ENCODE data around the gene ATP11A.

ATP11A gene

GRCh38 chr13:112893207-112893569 lies 203.3 kb downstream of the ATP11A start:
- no peaks in the 10 kb centered on the region for H3K9me3 ChIP-seq (ENCODE audit: control insufficient read depth, low read length)
- H3K4me3 ChIP-seq (ENCODE audit: insufficient read depth, low read depth, low read length), result no peak overlapping the region
- WGBS, 2 experiments, result 25% methylated on average over 7 of the region's 7 CpGs
- peaks cover 4% of the 10 kb centered on the region for H3K27me3 ChIP-seq (ENCODE audit: control insufficient read depth, insufficient read depth, low read length, poor library complexity, severe bottlenecking)
- H3K36me3 ChIP-seq (ENCODE audit: control insufficient read depth, insufficient read depth, low read length), result no peaks in the 10 kb centered on the region
- peaks cover 48% of the 10 kb centered on the region for H3K4me1 ChIP-seq (ENCODE audit: control insufficient read depth, insufficient read depth, low read length)
- H3K27ac ChIP-seq (ENCODE audit: insufficient read depth, low read depth, low read length, poor library complexity, severe bottlenecking), result peak overlapping the region; percentile 97

DNA sequence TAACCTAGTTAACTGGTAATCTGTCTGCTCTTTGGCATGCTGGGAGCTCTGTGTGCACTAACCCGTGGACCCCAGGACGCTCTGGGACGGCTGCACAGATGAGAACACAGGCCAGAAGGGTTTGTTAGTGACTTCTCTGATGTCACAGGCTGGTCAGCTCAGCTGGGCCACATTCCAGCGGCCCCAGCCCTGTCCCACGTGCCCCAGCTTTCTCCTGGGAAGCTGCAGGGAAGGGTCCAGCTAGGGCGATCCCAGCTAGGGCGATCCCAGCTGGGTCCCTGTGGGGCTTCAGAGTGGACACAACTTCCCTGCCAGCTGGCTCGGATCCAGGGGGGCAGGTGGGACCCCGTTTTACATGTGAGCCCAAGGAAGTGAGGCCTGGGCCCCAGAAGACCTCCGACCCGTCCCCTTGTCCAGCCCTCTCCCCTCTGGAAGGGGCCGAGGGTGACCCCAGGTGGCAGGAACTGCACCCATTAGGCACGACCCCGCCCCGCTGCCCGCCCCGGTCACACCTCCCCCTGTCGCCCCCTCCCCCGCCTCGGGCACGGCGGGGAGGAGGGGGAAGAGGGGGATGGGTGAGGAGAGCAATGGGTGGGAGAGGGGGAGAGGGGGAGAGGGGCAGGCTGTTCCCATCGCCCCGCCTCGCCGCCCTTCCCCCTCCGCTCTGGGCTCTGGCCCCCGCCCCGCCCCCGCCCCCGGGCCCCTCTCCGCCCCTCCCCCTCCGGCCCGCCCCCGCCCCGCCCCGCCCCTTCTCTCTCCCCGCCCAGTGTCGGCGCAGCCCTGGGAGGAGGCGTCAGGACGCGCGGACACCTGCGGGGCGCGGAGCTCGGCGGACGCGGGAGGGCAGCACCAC lies 204.0 kb downstream of the ATP11A start:
- Histone ChIP-seq H3K9me3 (ENCODE audit: control insufficient read depth, low read length) (no peaks in the 10 kb centered on the region), H3K27ac (ENCODE audit: insufficient read depth, low read depth, low read length, poor library complexity, severe bottlenecking) (peak overlapping the region; percentile 97), H3K4me3 (ENCODE audit: insufficient read depth, low read depth, low read length) (peak overlapping the region; percentile 87), H3K27me3 (ENCODE audit: control insufficient read depth, insufficient read depth, low read length, poor library complexity, severe bottlenecking) (peaks cover 4% of the 10 kb centered on the region), H3K4me1 (ENCODE audit: control insufficient read depth, insufficient read depth, low read length) (peaks cover 48% of the 10 kb centered on the region), H3K36me3 (ENCODE audit: control insufficient read depth, insufficient read depth, low read length) (no peaks in the 10 kb centered on the region)
- WGBS, 2 experiments, result 2% methylated on average over 24 to 32 of the region's 51 CpGs

DNA sequence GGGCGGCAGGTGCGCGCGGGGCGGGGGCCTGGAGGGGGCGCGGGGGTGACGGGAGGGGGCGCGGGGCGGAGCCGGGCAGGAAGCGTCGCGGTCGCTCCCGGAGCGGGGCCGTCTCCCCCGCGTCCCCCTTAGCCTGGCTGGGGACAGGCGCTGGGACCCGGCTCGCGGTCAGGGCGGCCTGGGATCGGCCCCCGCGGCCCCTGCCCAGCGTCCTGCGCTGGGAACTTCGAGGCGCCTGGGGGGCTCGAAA lies 204.5 kb downstream of the ATP11A start:
- Histone ChIP-seq H3K4me3 (ENCODE audit: insufficient read depth, low read depth, low read length) (peak overlapping the region; percentile 87), H3K4me1 (ENCODE audit: control insufficient read depth, insufficient read depth, low read length) (peaks cover 48% of the 10 kb centered on the region), H3K9me3 (ENCODE audit: control insufficient read depth, low read length) (no peaks in the 10 kb centered on the region), H3K27me3 (ENCODE audit: control insufficient read depth, insufficient read depth, low read length, poor library complexity, severe bottlenecking) (peaks cover 4% of the 10 kb centered on the region), H3K36me3 (ENCODE audit: control insufficient read depth, insufficient read depth, low read length) (no peaks in the 10 kb centered on the region), H3K27ac (ENCODE audit: insufficient read depth, low read depth, low read length, poor library complexity, severe bottlenecking) (peak overlapping the region; percentile 36)
- 0% methylated on average over 34 of the region's 34 CpGs for WGBS, 2 experiments

DNA sequence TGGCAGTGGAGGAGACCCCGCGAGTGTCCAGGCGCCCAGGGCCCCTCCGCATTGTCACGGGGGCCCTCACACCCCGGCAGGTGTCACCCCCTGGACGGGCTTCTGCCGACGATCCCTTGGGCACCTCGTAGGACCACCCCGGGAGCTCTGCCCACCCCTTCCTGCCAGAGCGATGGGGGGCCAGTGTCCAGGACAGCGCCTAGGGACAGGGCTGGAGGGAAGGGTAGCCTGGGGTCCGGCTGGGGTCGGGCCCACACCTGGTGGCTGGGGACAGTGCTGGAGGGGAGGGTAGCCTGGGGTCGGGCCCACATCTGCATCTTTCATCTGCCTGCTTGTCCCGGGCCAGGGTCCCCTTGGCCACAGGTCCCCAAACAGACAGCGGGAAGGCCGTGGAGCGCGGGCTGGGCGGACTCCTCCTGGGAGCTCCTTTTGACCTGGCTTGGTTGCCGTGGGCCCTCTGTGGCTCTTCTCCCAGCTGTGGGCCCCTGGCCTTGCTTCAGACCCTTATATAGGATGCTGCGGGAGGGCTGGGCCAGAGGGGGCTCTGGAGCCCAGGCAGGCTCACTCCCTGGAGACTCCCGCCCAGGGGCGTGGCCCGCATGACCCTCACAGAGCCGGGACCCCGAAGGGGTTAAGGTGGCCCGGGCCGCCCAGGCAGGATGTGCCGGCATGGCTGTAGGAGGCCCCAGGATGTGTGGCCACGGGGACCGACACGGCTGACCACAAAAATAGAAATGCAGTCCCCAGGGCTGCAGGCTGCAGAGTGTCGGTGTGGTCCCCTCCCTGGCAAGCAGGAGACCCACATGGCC lies 205.0 kb downstream of the ATP11A start:
- Histone ChIP-seq H3K9me3 (ENCODE audit: control insufficient read depth, low read length) (no peaks in the 10 kb centered on the region), H3K27ac (ENCODE audit: insufficient read depth, low read depth, low read length, poor library complexity, severe bottlenecking) (peak overlapping the region; percentile 36), H3K36me3 (ENCODE audit: control insufficient read depth, insufficient read depth, low read length) (no peaks in the 10 kb centered on the region), H3K4me1 (ENCODE audit: control insufficient read depth, insufficient read depth, low read length) (peaks cover 48% of the 10 kb centered on the region), H3K27me3 (ENCODE audit: control insufficient read depth, insufficient read depth, low read length, poor library complexity, severe bottlenecking) (peaks cover 1% of the 10 kb centered on the region), H3K4me3 (ENCODE audit: insufficient read depth, low read depth, low read length) (peak overlapping the region; percentile 87)
- 3% methylated on average over 36 of the region's 36 CpGs for WGBS, 2 experiments

DNA sequence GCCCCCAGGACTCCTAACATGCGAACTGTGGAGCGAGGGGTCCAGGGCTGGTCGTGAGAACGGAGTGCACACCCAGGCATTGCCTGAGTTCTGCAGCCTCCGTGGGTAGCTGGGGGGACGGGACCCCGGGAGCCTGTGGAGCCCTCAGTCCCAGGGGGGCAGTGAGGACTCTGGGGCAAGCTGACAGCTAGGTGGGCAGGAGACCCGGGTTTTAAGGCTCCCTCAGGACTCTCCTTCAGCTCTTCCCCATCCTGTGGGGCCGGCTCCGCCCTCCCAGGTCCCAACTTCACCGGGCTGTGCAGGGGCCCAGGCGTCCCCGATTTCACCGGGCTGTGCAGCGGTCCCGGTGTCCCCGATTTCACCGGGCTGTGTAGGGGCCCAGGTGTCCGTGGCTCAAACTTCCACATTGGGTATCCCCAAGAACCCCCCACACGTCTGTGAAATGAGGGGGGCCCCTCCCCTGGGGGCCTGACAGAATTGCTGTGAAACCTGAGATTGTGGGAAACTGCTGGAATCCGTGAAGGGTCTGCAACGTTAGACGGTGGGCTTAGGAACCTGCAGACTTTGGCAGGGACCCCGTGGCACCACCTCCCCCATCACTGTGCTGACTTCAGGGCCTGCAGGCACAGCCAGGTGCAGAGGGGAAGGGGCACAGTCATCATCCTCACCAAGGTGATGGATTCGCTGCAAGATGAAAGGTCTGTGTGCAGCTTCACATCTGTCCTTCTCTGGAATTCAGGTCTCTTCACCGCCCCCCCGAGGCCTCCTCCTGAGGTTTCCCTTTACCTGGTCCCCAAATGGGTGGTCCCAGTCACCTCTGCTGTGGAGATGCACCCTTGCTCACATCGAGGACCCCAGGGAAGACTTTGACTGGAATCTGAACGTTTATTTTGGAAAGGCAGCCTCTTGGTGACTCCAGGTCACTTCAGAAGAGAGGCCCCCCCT lies 206.0 kb downstream of the ATP11A start:
- H3K9me3 ChIP-seq (ENCODE audit: control insufficient read depth, low read length), result no peaks in the 10 kb centered on the region
- peaks cover 47% of the 10 kb centered on the region for H3K4me1 ChIP-seq (ENCODE audit: control insufficient read depth, insufficient read depth, low read length)
- no peaks in the 10 kb centered on the region for H3K27me3 ChIP-seq (ENCODE audit: control insufficient read depth, insufficient read depth, low read length, poor library complexity, severe bottlenecking)
- H3K4me3 ChIP-seq (ENCODE audit: insufficient read depth, low read depth, low read length), result peak overlapping the region; percentile 87
- WGBS, 2 experiments, result 50 to 51% methylated on average over 29 of the region's 29 CpGs
- no peak overlapping the region for H3K27ac ChIP-seq (ENCODE audit: insufficient read depth, low read depth, low read length, poor library complexity, severe bottlenecking)
- H3K36me3 ChIP-seq (ENCODE audit: control insufficient read depth, insufficient read depth, low read length), result no peaks in the 10 kb centered on the region

- Histone ChIP-seq H3K4me1 (ENCODE audit: control insufficient read depth, insufficient read depth, low read length) (peaks cover 35% of the 10 kb centered on the region), H3K27ac (ENCODE audit: insufficient read depth, low read depth, low read length, poor library complexity, severe bottlenecking) (no peak overlapping the region), H3K4me3 (ENCODE audit: insufficient read depth, low read depth, low read length) (no peak overlapping the region), H3K36me3 (ENCODE audit: control insufficient read depth, insufficient read depth, low read length) (no peaks in the 10 kb centered on the region), H3K9me3 (ENCODE audit: control insufficient read depth, low read length) (no peaks in the 10 kb centered on the region), H3K27me3 (ENCODE audit: control insufficient read depth, insufficient read depth, low read length, poor library complexity, severe bottlenecking) (no peaks in the 10 kb centered on the region)
- 89% methylated on average over 27 of the region's 27 CpGs for WGBS, 2 experiments
These were observed 207.1 kb downstream of the ATP11A start for GRCh38 chr13:112896736-112897602.

DNA sequence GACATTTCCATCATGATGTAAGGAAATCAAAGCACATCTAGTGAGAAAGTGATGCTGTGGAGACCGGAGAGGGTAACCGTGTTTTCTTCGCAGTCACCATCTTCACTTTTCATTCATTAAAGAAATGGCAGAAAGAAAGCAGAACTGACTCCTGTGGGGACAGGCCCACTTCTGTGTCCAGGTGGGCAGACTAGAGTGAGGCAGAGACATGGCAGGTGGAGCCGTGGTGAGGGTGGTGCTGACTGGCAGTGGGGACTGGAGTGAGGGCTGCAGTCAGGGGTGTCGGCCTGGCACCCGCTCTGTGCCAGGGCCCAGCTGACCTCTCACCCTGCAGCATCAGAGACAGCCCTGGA lies 207.7 kb downstream of the ATP11A start:
- no peaks in the 10 kb centered on the region for H3K27me3 ChIP-seq (ENCODE audit: control insufficient read depth, insufficient read depth, low read length, poor library complexity, severe bottlenecking)
- 95 to 98% methylated on average over 6 of the region's 6 CpGs for WGBS, 2 experiments
- H3K27ac ChIP-seq (ENCODE audit: insufficient read depth, low read depth, low read length, poor library complexity, severe bottlenecking), result no peak overlapping the region

DNA sequence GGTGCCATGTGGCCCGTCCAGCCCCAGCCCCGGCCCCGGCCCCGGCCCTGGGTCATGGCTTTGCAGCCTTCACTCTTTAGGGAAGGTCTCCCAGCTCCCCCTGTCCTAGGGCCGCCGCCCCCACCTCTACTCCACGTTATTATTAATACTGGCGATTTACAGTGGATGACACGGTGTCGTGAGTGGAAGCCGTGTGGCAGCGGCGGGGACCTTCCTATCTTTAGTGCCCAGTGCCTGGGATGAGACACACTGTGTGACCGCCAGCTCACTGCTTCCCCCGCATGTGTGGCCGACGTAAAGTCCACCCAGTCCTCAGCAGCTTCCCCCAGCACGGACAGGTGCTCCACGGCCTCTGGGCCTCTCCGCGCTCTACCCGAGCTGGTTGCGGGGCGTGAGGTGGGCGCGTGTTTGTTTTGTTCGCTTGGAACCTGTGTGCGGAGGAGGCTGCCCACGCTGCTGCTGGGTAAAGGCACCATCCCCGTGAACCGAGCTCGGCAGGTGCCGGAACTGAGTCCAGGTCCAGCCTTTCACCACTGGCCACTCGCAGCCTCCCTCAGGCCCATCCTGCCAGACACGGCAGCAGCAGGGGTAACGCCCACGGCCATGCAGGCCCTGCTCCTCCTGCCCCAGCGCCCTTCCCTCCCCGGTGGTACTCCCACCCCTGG lies 208.2 kb downstream of the ATP11A start:
- Histone ChIP-seq H3K36me3 (ENCODE audit: control insufficient read depth, insufficient read depth, low read length) (peaks cover 5% of the 10 kb centered on the region), H3K9me3 (ENCODE audit: control insufficient read depth, low read length) (no peaks in the 10 kb centered on the region), H3K4me1 (ENCODE audit: control insufficient read depth, insufficient read depth, low read length) (peaks cover 24% of the 10 kb centered on the region), H3K27me3 (ENCODE audit: control insufficient read depth, insufficient read depth, low read length, poor library complexity, severe bottlenecking) (no peaks in the 10 kb centered on the region), H3K4me3 (ENCODE audit: insufficient read depth, low read depth, low read length) (no peak overlapping the region), H3K27ac (ENCODE audit: insufficient read depth, low read depth, low read length, poor library complexity, severe bottlenecking) (no peak overlapping the region)
- WGBS, 2 experiments, result 91 to 92% methylated on average over 39 of the region's 39 CpGs

More for the DNA sequence above, 207.7 kb downstream of the ATP11A start:
- Histone ChIP-seq H3K9me3 (ENCODE audit: control insufficient read depth, low read length) (no peaks in the 10 kb centered on the region), H3K4me3 (ENCODE audit: insufficient read depth, low read depth, low read length) (no peak overlapping the region), H3K36me3 (ENCODE audit: control insufficient read depth, insufficient read depth, low read length) (no peaks in the 10 kb centered on the region), H3K4me1 (ENCODE audit: control insufficient read depth, insufficient read depth, low read length) (peaks cover 29% of the 10 kb centered on the region)

DNA sequence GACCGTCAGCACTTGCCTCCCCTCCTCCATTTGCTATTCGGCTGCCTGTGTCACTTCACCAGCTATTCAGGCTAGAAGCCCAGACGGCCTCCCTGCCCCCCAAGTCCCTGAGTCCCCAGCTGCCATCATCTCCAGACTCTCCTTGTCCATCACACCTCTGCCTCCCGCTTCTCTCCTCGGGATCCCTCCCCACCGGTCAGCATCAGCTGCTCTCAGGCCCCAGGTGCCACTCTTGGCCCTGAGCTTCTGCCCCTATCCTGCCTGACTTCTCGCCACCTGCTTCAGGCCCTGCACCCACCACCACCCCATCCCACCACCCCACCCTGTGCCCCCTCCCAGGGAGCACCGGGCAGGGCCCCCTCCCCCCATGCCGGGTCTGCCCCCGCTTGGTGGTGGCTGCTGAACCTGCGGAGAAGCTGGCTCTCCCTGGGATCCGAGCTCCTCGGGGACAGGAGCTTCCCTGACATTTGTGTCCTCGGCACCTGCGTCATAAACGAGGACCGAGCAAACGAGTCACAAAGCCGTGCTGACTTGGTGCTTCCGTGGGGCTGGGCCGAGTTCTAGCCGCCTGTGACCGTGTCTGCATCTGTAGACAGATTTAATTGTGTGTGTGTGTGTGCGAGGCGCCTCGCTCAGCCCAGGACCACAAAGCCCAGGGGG lies 208.9 kb downstream of the ATP11A start:
- Histone ChIP-seq H3K9me3 (ENCODE audit: control insufficient read depth, low read length) (no peaks in the 10 kb centered on the region), H3K4me1 (ENCODE audit: control insufficient read depth, insufficient read depth, low read length) (peaks cover 17% of the 10 kb centered on the region), H3K36me3 (ENCODE audit: control insufficient read depth, insufficient read depth, low read length) (peaks cover 12% of the 10 kb centered on the region), H3K27me3 (ENCODE audit: control insufficient read depth, insufficient read depth, low read length, poor library complexity, severe bottlenecking) (no peaks in the 10 kb centered on the region), H3K4me3 (ENCODE audit: insufficient read depth, low read depth, low read length) (no peak overlapping the region), H3K27ac (ENCODE audit: insufficient read depth, low read depth, low read length, poor library complexity, severe bottlenecking) (no peak overlapping the region)
- 90 to 92% methylated on average over 26 of the region's 26 CpGs for WGBS, 2 experiments
